ENCODE measurements around the gene BCL10. TPM values are rescaled to one million over a fixed set of nuclear protein-coding genes. Genes with fewer than 3 reads are reported as not detected.

BCL10 gene
- total and polyA plus RNA-seq, 2 of the 8 experiments (the other 6 are each of a cell fraction or from before 2014, with no cell fraction given) = 7.4 to 29.6 TPM

DNA sequence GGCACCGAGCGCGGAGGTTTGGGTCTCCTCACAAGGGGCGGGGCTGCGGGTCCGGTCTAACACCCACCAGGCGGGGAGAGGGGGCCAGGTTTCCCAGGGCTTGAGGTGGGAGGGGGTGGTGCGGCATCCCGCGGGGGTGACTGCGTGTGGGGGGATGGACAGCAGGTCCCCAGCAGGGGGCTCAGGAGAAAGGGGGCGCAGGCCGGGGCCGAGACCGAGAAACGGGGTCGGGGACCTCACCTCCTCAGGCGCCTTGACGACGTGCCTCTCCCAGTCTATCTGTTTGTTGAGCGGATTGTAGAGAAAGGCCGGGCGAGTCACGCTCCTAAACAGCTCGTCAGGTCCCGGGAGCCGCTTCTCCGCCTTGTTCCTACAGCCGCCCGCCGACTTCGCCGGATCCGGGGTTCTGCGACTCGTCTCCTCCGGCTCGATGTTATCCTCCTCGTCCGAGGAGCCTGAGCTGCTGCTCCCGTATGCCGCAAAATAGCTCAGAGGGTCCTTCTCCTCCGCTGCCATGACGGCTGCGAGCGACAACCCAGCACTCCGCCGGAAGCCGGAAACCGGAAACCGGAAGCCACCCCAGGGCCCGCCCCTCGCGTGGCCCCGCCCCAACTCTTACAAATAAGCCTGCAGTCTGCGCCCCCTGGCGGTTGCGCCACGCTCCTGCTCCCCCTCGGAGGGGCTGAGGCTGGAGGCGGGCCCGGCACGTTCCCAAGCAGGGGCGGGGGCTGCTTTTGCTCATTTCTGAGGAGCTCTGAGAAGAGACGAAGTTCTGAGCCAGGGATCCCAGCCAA is 17.1 kb downstream of the BCL10 start, which contains the start of gene C1orf52 (continued):
- TF ChIP-seq SIN3A (conservative IDR thresholded peaks at IDR 0.05 in 1 of 2, IDR thresholded peaks at IDR 0.05 in 1 of 2; ENCODE audit: low read depth in 1 of 2, low read length in 2 of 2) (peak; percentile 73 to 83; a peak in 1 of 4 replicates), BACH1 (IDR thresholded peaks at IDR 0.05; ENCODE audit: low read length) (no peak), ATF2 (IDR thresholded peaks at IDR 0.05; ENCODE audit: low read length) (no peak), MAFK (IDR thresholded peaks at IDR 0.05; ENCODE audit: low read depth, low read length) (no peak), TAF1 (IDR thresholded peaks at IDR 0.05; ENCODE audit: low read depth, low read length) (peak; percentile 69), CEBPB (IDR thresholded peaks at IDR 0.05; ENCODE audit: low read depth, low read length) (peak; percentile 31; the same call in 1 of the 2 replicates), NRF1 (IDR thresholded peaks at IDR 0.05; ENCODE audit: low read depth, low read length) (no peak), YY1 (IDR thresholded peaks at IDR 0.05; ENCODE audit: low read depth, low read length) (peak; percentile 82; the same call in 1 of the 2 replicates), POU5F1 (IDR thresholded peaks at IDR 0.05; ENCODE audit: low read depth, low read length) (no peak), TEAD4 (IDR thresholded peaks at IDR 0.05; ENCODE audit: low read depth, low read length) (0 out of 2 replicates have a peak, but pooled peaks have one; percentile 39), JUN (IDR thresholded peaks at IDR 0.05; ENCODE audit: low read depth, low read length) (no peak), GTF2F1 (IDR thresholded peaks at IDR 0.05; ENCODE audit: borderline replicate concordance, low read depth, low read length) (peak; percentile 63; the same call in 1 of the 2 replicates), ATF3 (IDR thresholded peaks at IDR 0.05; ENCODE audit: insufficient read depth, low read depth, low read length) (no peak), CTCF (IDR thresholded peaks at IDR 0.05; ENCODE audit: control extremely low read depth in 1 of 3, insufficient read depth in 1 of 3, low read depth in 1 of 3, low read length in 3 of 3) (peak; percentile 88 to 94 (median 89)), CHD1 (IDR thresholded peaks at IDR 0.05; ENCODE audit: low read depth, low read length) (no peak), KDM5A (IDR thresholded peaks at IDR 0.05; ENCODE audit: low read length) (peak; percentile 64; the same call in 1 of the 2 replicates), ZNF274 (IDR thresholded peaks at IDR 0.05; ENCODE audit: borderline replicate concordance, extremely low read depth, low read length) (no peak), SUZ12 (IDR thresholded peaks at IDR 0.05; ENCODE audit: low read length) (no peak)
- TF ChIP-seq, protein P1, sequence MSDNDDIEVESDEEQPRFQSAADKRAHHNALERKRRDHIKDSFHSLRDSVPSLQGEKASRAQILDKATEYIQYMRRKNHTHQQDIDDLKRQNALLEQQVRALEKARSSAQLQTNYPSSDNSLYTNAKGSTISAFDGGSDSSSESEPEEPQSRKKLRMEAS (IDR thresholded peaks at IDR 0.05) = peak; percentile 78

All from H1 (cell line).